B cell (primary cell): ENCODE measurements around the gene ETV6.

Experiments
- EZH2 ChIP-seq: IDR thresholded peaks from 2 replicates; pipeline ENCODE4 v1.6.1; 2012; ENCODE audit warnings: borderline replicate concordance, low read depth, mild to moderate bottlenecking, moderate library complexity, low read length; ENCODE audit not compliant: insufficient read depth, poor library complexity, severe bottlenecking
- TF ChIP-seq, protein P1 (sequence below): fragments of 200-600 bp; IDR thresholded peaks from one replicate; pipeline ENCODE4 v1.8.0; 2022; ENCODE audit warnings: antibody characterized with exemption, mild to moderate bottlenecking

DNA sequence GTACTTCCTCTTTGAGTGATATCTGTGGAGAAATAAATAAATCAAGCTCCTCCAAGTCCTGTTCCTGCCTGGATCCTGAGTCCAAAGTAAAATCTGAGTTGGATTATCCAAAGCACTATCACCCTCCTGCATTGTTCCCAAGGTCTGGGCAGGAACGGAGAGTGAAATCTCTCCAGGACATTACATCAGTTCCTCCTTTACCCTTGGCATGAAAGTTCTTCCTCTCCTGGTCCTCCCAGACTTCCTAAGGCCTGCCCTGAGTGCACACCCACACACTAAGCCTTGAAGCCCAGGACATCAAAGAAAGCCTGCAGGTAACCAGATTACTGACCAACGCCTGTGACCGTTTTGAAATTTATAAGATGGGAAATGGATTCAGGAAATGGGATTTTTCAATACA, 214.5 kb downstream of the ETV6 start:
- TF ChIP-seq, protein P1, sequence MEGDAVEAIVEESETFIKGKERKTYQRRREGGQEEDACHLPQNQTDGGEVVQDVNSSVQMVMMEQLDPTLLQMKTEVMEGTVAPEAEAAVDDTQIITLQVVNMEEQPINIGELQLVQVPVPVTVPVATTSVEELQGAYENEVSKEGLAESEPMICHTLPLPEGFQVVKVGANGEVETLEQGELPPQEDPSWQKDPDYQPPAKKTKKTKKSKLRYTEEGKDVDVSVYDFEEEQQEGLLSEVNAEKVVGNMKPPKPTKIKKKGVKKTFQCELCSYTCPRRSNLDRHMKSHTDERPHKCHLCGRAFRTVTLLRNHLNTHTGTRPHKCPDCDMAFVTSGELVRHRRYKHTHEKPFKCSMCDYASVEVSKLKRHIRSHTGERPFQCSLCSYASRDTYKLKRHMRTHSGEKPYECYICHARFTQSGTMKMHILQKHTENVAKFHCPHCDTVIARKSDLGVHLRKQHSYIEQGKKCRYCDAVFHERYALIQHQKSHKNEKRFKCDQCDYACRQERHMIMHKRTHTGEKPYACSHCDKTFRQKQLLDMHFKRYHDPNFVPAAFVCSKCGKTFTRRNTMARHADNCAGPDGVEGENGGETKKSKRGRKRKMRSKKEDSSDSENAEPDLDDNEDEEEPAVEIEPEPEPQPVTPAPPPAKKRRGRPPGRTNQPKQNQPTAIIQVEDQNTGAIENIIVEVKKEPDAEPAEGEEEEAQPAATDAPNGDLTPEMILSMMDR, result no peak
- TF ChIP-seq EZH2, result no peak
